CD14-positive monocyte (primary cell): ENCODE measurements around the gene TEKTIP1. TPM values are rescaled to one million over a fixed set of nuclear protein-coding genes. Genes with fewer than 3 reads are reported as not detected.

Experiments used
- DNase-seq, 3 donors: peaks; one replicate each; pipeline ENCODE4 v3.0.0-alpha.2; 2011 to 2022
- H2AFZ ChIP-seq: 2 replicates; pipeline ENCODE4 v1.6.0; 2012; ENCODE audit warnings: mild to moderate bottlenecking, low read depth, low read length, inconsistent platforms; ENCODE audit not compliant: insufficient read depth, poor library complexity, severe bottlenecking
- H3K27ac ChIP-seq, 2 donors: 1 replicate in 1 of 2; 2 replicates in 1 of 2; pipeline ENCODE4 v1.5.1; 2012 to 2013; ENCODE audit warnings: low read length in 2 of 2, control low read depth in 1 of 2, inconsistent platforms in 1 of 2, low read depth in 1 of 2, mild to moderate bottlenecking in 1 of 2
- H3K27me3 ChIP-seq, 2 donors: one replicate each; pipeline versions ENCODE4 v1.6.0 to v1.6.1; 2011 to 2013; ENCODE audit warnings: low read length in 2 of 2; ENCODE audit not compliant: control insufficient read depth in 2 of 2, insufficient read depth in 2 of 2
- H3K36me3 ChIP-seq, 2 donors: replicated peaks in 1 of 2; 1 replicate in 1 of 2; 2 replicates in 1 of 2; pipeline versions ENCODE4 v1.5.1 to v1.6.1; 2012 to 2013; ENCODE audit warnings: low read length in 2 of 2, control low read depth in 1 of 2, inconsistent platforms in 1 of 2, mild to moderate bottlenecking in 1 of 2; ENCODE audit not compliant: insufficient read depth in 2 of 2, control insufficient read depth in 1 of 2
- H3K4me1 ChIP-seq, 2 donors: 1 replicate in 1 of 2; 2 replicates in 1 of 2; pipeline versions ENCODE4 v1.5.1 to v1.6.1; 2012 to 2013; ENCODE audit warnings: low read length in 2 of 2, control low read depth in 1 of 2, inconsistent platforms in 1 of 2, mild to moderate bottlenecking in 1 of 2, moderate library complexity in 1 of 2; ENCODE audit not compliant: insufficient read depth in 2 of 2, control insufficient read depth in 1 of 2
- H3K4me2 ChIP-seq: replicated peaks from 2 replicates; pipeline ENCODE3; 2012; ENCODE audit warnings: low read length, moderate library complexity, mild to moderate bottlenecking; ENCODE audit not compliant: poor library complexity, severe bottlenecking; ENCODE audit errors: extremely low read depth
- H3K4me3 ChIP-seq, 3 experiments: fragments of 200-600 bp in 1 of 3; sonication (generic) in 1 of 3; replicated peaks in 1 of 3; 1 replicate in 2 of 3; 2 replicates in 1 of 3; pipeline ENCODE4 v1.5.1; 2011 to 2013; ENCODE audit warnings: low read length in 3 of 3, mild to moderate bottlenecking in 3 of 3, control low read depth in 2 of 3, low read depth in 2 of 3, inconsistent platforms in 1 of 3, moderate library complexity in 1 of 3
- H3K79me2 ChIP-seq: 2 replicates; pipeline ENCODE4 v1.6.0; 2012; ENCODE audit warnings: mild to moderate bottlenecking, control low read depth, inconsistent platforms, low read length, moderate library complexity; ENCODE audit not compliant: insufficient read depth
- H3K9ac ChIP-seq: 2 replicates; pipeline ENCODE4 v1.6.0; 2017; ENCODE audit warnings: low read length, mild to moderate bottlenecking; ENCODE audit not compliant: insufficient read depth, poor library complexity, severe bottlenecking
- H3K9me3 ChIP-seq, 2 donors: replicated peaks in 1 of 2; 1 replicate in 1 of 2; 2 replicates in 1 of 2; pipeline versions ENCODE4 v1.5.1 to v1.6.1; 2012 to 2013; ENCODE audit warnings: low read length in 2 of 2, control low read depth in 1 of 2; ENCODE audit not compliant: control insufficient read depth in 1 of 2, insufficient read depth in 1 of 2
- H4K20me1 ChIP-seq: 2 replicates; pipeline ENCODE4 v1.6.0; 2012; ENCODE audit warnings: mild to moderate bottlenecking, low read length, control low read depth, moderate library complexity; ENCODE audit not compliant: insufficient read depth
- H3K27ac Mint-ChIP-seq, 7 donors: one replicate each; pipeline ENCODE4 v1.8.0; 2020; ENCODE audit warnings: mild to moderate bottlenecking in 7 of 7, mixed read lengths in 7 of 7, moderate library complexity in 6 of 7, inconsistent platforms in 2 of 7
- H3K27me3 Mint-ChIP-seq, 3 donors: one replicate each; pipeline ENCODE4 v1.8.0; 2021 to 2022; ENCODE audit warnings: low read depth in 3 of 3, mild to moderate bottlenecking in 3 of 3, mixed read lengths in 3 of 3, moderate library complexity in 3 of 3, inconsistent platforms in 1 of 3
- H3K36me3 Mint-ChIP-seq, 2 donors: one replicate each; pipeline ENCODE4 v1.8.0; 2020; ENCODE audit warnings: mixed read lengths in 2 of 2, inconsistent platforms in 1 of 2, mild to moderate bottlenecking in 1 of 2
- H3K4me1 Mint-ChIP-seq: one replicate; pipeline ENCODE4 v1.8.0; 2020; ENCODE audit warnings: mild to moderate bottlenecking, mixed read lengths
- H3K4me3 Mint-ChIP-seq, 2 donors: one replicate each; pipeline ENCODE4 v1.8.0; 2020; ENCODE audit warnings: mild to moderate bottlenecking in 2 of 2, mixed read lengths in 2 of 2, moderate library complexity in 1 of 2
- H3K9me3 Mint-ChIP-seq, 7 donors: one replicate each; pipeline ENCODE4 v1.8.0; 2020 to 2022; ENCODE audit warnings: mixed read lengths in 7 of 7, mild to moderate bottlenecking in 6 of 7, moderate library complexity in 6 of 7, inconsistent platforms in 2 of 7
- WGBS: methylation state at CpG from one replicate; pipeline ENCODE4 v1.1.5; 2013; ENCODE audit warnings: missing lambda C conversion rate; ENCODE audit not compliant: insufficient coverage; 5-methylcytosine and 5-hydroxymethylcytosine counted together
- intact Hi-C, 2 donors: fragments of 100-400 bp; cut with micrococcal nuclease; formaldehyde crosslinking; loops; one replicate each; pipeline versions ENCODE4 v1.15.0 to v1.15.1; 2023
- polyA plus RNA-seq, 3 donors: library from polyadenylated mRNA; depleted of rRNA in 1 of 3; unstranded in 2 of 3; stranded (reverse) in 1 of 3; fragments of 300-500 nt in 2 of 3; fragments of >200 nt in 1 of 3; fragmentation: Illumina TruSeq in 2 of 3; gene quantifications; 1 replicate in 2 of 3; 2 replicates in 1 of 3; pipeline ENCODE4 v1.2.3, GENCODE V29; 2012 to 2021
- TF ChIP-seq, protein P1 (sequence below): fragments of 200-600 bp; IDR thresholded peaks from one replicate; pipeline ENCODE4 v1.8.0; 2022; ENCODE audit warnings: antibody characterized with exemption, mild to moderate bottlenecking

The TEKTIP1 gene
- polyA plus RNA-seq, 3 donors: 1.8 TPM; not detected in 2

DNA sequence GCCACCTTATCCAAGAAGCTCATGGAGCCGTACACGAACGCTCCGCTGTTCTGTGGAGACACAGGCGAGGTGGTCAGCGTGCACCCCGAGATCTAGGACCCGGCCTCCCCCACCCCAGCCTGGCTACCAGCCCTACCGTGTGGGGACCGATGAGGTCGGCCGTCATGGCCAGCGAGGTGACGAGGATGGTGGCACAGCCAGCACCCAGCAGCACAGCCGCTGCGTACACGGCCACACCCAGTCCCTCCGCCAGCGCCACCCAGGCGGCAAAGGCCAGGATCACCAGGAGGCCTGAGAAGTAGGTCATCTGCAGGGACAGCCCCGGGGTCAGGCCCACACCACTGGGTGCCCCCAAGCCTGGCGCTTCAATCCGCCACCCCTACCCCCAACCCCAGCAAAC is 7.1 kb downstream of the TEKTIP1 start:
- Histone ChIP-seq H2AFZ (no peak overlapping the region), H3K4me2 (no peak overlapping the region), H3K27ac (no peak overlapping the region), H3K9me3 (no peaks in the 10 kb centered on the region), H3K9ac (no peak overlapping the region), H3K79me2 (peaks cover 20% of the 10 kb centered on the region), H4K20me1 (peaks cover 58% of the 10 kb centered on the region), H3K4me3 (no peak overlapping the region), H3K4me1 (peaks cover 30 to 39% of the 10 kb centered on the region in 2 donors), H3K36me3 (peaks cover 48 to 62% of the 10 kb centered on the region in 2 donors), H3K27me3 (no peaks in the 10 kb centered on the region)
- Mint-ChIP-seq H3K9me3 (peaks cover 0 to 2% (median 0%) of the 10 kb centered on the region in 7 donors), H3K27ac (peak overlapping the region in 3 of 7 donors; percentile 32 to 88 (median 52)), H3K36me3 (peaks cover 35 to 54% of the 10 kb centered on the region in 2 donors), H3K27me3 (peaks cover 0 to 1% (median 0%) of the 10 kb centered on the region in 3 donors), H3K4me1 (peaks cover 34% of the 10 kb centered on the region), H3K4me3 (no peak overlapping the region)
- DNase-seq: no peak
- intact Hi-C loops: loop anchor here (5.0 kb wide), 3 partner anchors 36 to 81 kb away; partner anchors contain the start of gene CACTIN (in 1 of the 2)
- TF ChIP-seq, protein P1, sequence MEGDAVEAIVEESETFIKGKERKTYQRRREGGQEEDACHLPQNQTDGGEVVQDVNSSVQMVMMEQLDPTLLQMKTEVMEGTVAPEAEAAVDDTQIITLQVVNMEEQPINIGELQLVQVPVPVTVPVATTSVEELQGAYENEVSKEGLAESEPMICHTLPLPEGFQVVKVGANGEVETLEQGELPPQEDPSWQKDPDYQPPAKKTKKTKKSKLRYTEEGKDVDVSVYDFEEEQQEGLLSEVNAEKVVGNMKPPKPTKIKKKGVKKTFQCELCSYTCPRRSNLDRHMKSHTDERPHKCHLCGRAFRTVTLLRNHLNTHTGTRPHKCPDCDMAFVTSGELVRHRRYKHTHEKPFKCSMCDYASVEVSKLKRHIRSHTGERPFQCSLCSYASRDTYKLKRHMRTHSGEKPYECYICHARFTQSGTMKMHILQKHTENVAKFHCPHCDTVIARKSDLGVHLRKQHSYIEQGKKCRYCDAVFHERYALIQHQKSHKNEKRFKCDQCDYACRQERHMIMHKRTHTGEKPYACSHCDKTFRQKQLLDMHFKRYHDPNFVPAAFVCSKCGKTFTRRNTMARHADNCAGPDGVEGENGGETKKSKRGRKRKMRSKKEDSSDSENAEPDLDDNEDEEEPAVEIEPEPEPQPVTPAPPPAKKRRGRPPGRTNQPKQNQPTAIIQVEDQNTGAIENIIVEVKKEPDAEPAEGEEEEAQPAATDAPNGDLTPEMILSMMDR: no peak
- WGBS: 97% methylated on average over 11 of the region's 23 CpGs

DNA sequence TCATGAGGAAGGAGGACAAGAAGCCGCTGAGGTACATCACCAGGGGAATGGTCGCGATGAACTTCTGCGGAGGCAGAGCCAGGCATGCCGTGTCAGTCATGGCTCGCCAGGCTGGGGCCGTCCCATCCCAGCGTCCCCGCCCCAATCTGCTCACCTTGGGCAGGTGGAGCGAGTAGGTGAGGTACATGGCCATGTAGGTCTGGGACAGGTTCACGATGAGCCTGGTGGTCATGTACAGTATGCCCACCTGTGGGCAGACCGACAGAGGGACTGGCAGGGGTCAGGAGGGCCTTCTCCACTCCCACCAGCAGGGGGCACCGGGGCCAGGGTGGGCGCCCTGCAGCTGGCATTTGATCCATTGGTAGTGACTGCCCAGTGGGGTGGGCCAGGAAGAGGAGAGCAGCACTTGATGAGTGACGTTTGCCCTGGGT is 8.3 kb downstream of the TEKTIP1 start:
- Mint-ChIP-seq H3K4me1 (peaks cover 36% of the 10 kb centered on the region), H3K4me3 (no peak overlapping the region), H3K27ac (peak overlapping the region in 5 of 7 donors; percentile 7 to 79 (median 51)), H3K36me3 (peaks cover 35 to 58% of the 10 kb centered on the region in 2 donors), H3K9me3 (peaks cover 0 to 2% (median 0%) of the 10 kb centered on the region in 7 donors), H3K27me3 (no peaks in the 10 kb centered on the region)
- H3K9ac ChIP-seq: no peak overlapping the region
- H4K20me1 ChIP-seq: peaks cover 55% of the 10 kb centered on the region
- H3K4me2 ChIP-seq: no peak overlapping the region
- H3K36me3 ChIP-seq: peaks cover 46 to 62% of the 10 kb centered on the region in 2 donors
- TF ChIP-seq, protein P1: peak; percentile 79
- intact Hi-C loops: loop anchor here (5.0 kb wide), 3 partner anchors 35 to 80 kb away; partner anchors contain the start of gene CACTIN (in 1 of the 2)
- 92% methylated on average over 15 of the region's 15 CpGs for WGBS
- H3K79me2 ChIP-seq: peaks cover 32% of the 10 kb centered on the region
- H3K9me3 ChIP-seq: no peaks in the 10 kb centered on the region
- H3K4me3 ChIP-seq: no peak overlapping the region
- peak in 1 of 3 donors; percentile 36 for DNase-seq
- H3K4me1 ChIP-seq: peaks cover 36 to 48% of the 10 kb centered on the region in 2 donors
- no peak overlapping the region for H2AFZ ChIP-seq
- peak overlapping the region in 1 of 2 donors; percentile 89 for H3K27ac ChIP-seq
- H3K27me3 ChIP-seq: no peaks in the 10 kb centered on the region
